Caco-2 (cell line): ENCODE data around the gene GRID1. TPM values are rescaled to one million over a fixed set of nuclear protein-coding genes. Genes with fewer than 3 reads are reported as not detected.

ENCODE experiments used
- BruUV-seq: library from RNA; stranded (reverse); fragments of 400-500 nt; replicated peaks from 2 replicates; lab custom pipeline; 2021; lab: Mats Ljungman, UMichigan
- CTCF ChIA-PET: fragments of 300-600 bp; sonication (Branson Sonifier 250); formaldehyde crosslinking; loops from one replicate; lab custom pipeline; 2022; ENCODE audit warnings: antibody characterized with exemption; lab: Charles Lee
- POLR2A ChIA-PET: fragments of 300-600 bp; sonication (Branson Sonifier 250); formaldehyde crosslinking; loops from one replicate; lab custom pipeline; 2022; ENCODE audit warnings: antibody characterized with exemption; lab: Charles Lee
- DNase-seq, 2 experiments: peaks; one replicate each; pipeline versions ENCODE4 v3.0.0 to v3.0.0-alpha.2; 2020 to 2022
- H3K27me3 ChIP-seq: replicated peaks from 2 replicates; pipeline ENCODE4 v1.6.0; 2011; ENCODE audit warnings: low read length; ENCODE audit not compliant: control insufficient read depth, insufficient read depth
- H3K36me3 ChIP-seq: 2 replicates; pipeline ENCODE4 v1.5.1; 2011; ENCODE audit warnings: low read length; ENCODE audit not compliant: control insufficient read depth, insufficient read depth
- H3K4me1 ChIP-seq: fragments of 250-450 bp; sonication (Bioruptor Pico); 2 replicates; pipeline ENCODE4 v1.5.1; 2020; ENCODE audit warnings: mild to moderate bottlenecking
- H3K4me3 ChIP-seq: 2 replicates; pipeline ENCODE4 v1.5.1; 2011; ENCODE audit warnings: low read depth, mild to moderate bottlenecking, control low read depth, low read length
- H3K9me3 ChIP-seq: fragments of 250-450 bp; sonication (Bioruptor Pico); 2 replicates; pipeline ENCODE4 v1.5.1; 2020; ENCODE audit warnings: mild to moderate bottlenecking, moderate library complexity
- H3K27ac Mint-ChIP-seq: one replicate; pipeline ENCODE4 v1.8.0; 2022; ENCODE audit warnings: mixed read lengths; ENCODE audit not compliant: unreplicated experiment
- H3K27me3 Mint-ChIP-seq: one replicate; pipeline ENCODE4 v1.8.0; 2022; ENCODE audit warnings: mixed read lengths; ENCODE audit not compliant: insufficient read depth, unreplicated experiment
- H3K36me3 Mint-ChIP-seq: one replicate; pipeline ENCODE4 v1.8.0; 2022; ENCODE audit warnings: mild to moderate bottlenecking, mixed read lengths; ENCODE audit not compliant: insufficient read depth, unreplicated experiment
- H3K4me1 Mint-ChIP-seq: one replicate; pipeline ENCODE4 v1.8.0; 2022; ENCODE audit warnings: low read depth, mixed read lengths; ENCODE audit not compliant: unreplicated experiment
- H3K4me3 Mint-ChIP-seq: one replicate; pipeline ENCODE4 v1.8.0; 2022; ENCODE audit warnings: mild to moderate bottlenecking, moderate library complexity, mixed read lengths; ENCODE audit not compliant: unreplicated experiment
- H3K9me3 Mint-ChIP-seq: one replicate; pipeline ENCODE4 v1.8.0; 2022; ENCODE audit warnings: mixed read lengths; ENCODE audit not compliant: unreplicated experiment
- CTCF ChIP-seq, 2 experiments: fragments of 200-600 bp in 1 of 2; IDR thresholded peaks; 1 replicate in 1 of 2; 2 replicates in 1 of 2; pipeline versions ENCODE4 v1.5.1 to v1.8.0; 2011 to 2022; ENCODE audit warnings: antibody characterized with exemption in 1 of 2, control low read depth in 1 of 2, inconsistent platforms in 1 of 2, low read depth in 1 of 2, low read length in 1 of 2, mild to moderate bottlenecking in 1 of 2, moderate library complexity in 1 of 2; ENCODE audit not compliant: insufficient read depth in 1 of 2, severe bottlenecking in 1 of 2, unreplicated experiment in 1 of 2
- intact Hi-C: fragments of 100-400 bp; cut with micrococcal nuclease; formaldehyde crosslinking; loops from one replicate; pipeline ENCODE4 v1.10.0; 2022; ENCODE audit not compliant: unreplicated experiment
- total RNA-seq: library from RNA; stranded (reverse); gene quantifications from 2 replicates; pipeline ENCODE4 v1.2.3, GENCODE V29; 2022

GRID1 gene
- total RNA-seq, 1 experiment from 2014 or later = 8.0 TPM

- Mint-ChIP-seq H3K36me3 (no peaks in the 10 kb centered on the region), H3K4me1 (peaks cover 7% of the 10 kb centered on the region), H3K27me3 (no peaks in the 10 kb centered on the region), H3K27ac (no peak overlapping the region), H3K4me3 (no peak overlapping the region), H3K9me3 (no peaks in the 10 kb centered on the region)
- no peak overlapping the region for H3K4me3 ChIP-seq
- CTCF ChIA-PET = no interaction called here
- DNase-seq = no peak
- H3K9me3 ChIP-seq = no peaks in the 10 kb centered on the region
- intact Hi-C loops = no loop called here
- H3K36me3 ChIP-seq = no peaks in the 10 kb centered on the region
- BruUV-seq = no TSS peak
- POLR2A ChIA-PET = no interaction called here
- no peaks in the 10 kb centered on the region for H3K4me1 ChIP-seq
- no peaks in the 10 kb centered on the region for H3K27me3 ChIP-seq
- no peak for TF ChIP-seq CTCF (IDR thresholded peaks at IDR 0.05; ENCODE audit: insufficient read depth in 1 of 2, low read depth in 1 of 2, low read length in 1 of 2, severe bottlenecking in 1 of 2, unreplicated experiment in 1 of 2)
Measured at GRCh38 chr10:86111902-86112545, 254.6 kb downstream of the GRID1 start.

GRCh38 chr10:86110156-86110786 lies 256.3 kb downstream of the GRID1 start:
- POLR2A ChIA-PET = no interaction called here
- no peaks in the 10 kb centered on the region for H3K9me3 Mint-ChIP-seq
- H3K36me3 Mint-ChIP-seq = no peaks in the 10 kb centered on the region
- CTCF ChIA-PET = no interaction called here
- no peaks in the 10 kb centered on the region for H3K27me3 ChIP-seq
- H3K4me3 ChIP-seq = no peak overlapping the region
- no peaks in the 10 kb centered on the region for H3K27me3 Mint-ChIP-seq
- H3K9me3 ChIP-seq = no peaks in the 10 kb centered on the region
- H3K27ac Mint-ChIP-seq = no peak overlapping the region
- no peaks in the 10 kb centered on the region for H3K4me1 ChIP-seq
- peaks cover 7% of the 10 kb centered on the region for H3K4me1 Mint-ChIP-seq
- H3K36me3 ChIP-seq = no peaks in the 10 kb centered on the region
- intact Hi-C loops = no loop called here
- no TSS peak for BruUV-seq
- no peak overlapping the region for H3K4me3 Mint-ChIP-seq
- no peak for DNase-seq
- TF ChIP-seq CTCF (IDR thresholded peaks at IDR 0.05; ENCODE audit: insufficient read depth in 1 of 2, low read depth in 1 of 2, low read length in 1 of 2, severe bottlenecking in 1 of 2, unreplicated experiment in 1 of 2) = no peak

GRCh38 chr10:86109421-86109820 lies 257.2 kb downstream of the GRID1 start:
- no peaks in the 10 kb centered on the region for H3K27me3 Mint-ChIP-seq
- ChIA-PET CTCF (no interaction called here), POLR2A (no interaction called here)
- H3K36me3 Mint-ChIP-seq = no peaks in the 10 kb centered on the region
- intact Hi-C loops = loop anchor here (10.0 kb wide), 1 partner anchor 265 kb away; no protein-coding TSS in a partner anchor
- DNase-seq = no peak
- H3K4me3 Mint-ChIP-seq = no peak overlapping the region
- Histone ChIP-seq H3K27me3 (no peaks in the 10 kb centered on the region), H3K4me3 (no peak overlapping the region), H3K36me3 (no peaks in the 10 kb centered on the region), H3K9me3 (no peaks in the 10 kb centered on the region), H3K4me1 (no peaks in the 10 kb centered on the region)
- TF ChIP-seq CTCF (IDR thresholded peaks at IDR 0.05; ENCODE audit: insufficient read depth in 1 of 2, low read depth in 1 of 2, low read length in 1 of 2, severe bottlenecking in 1 of 2, unreplicated experiment in 1 of 2) = no peak
- BruUV-seq = no TSS peak
- no peaks in the 10 kb centered on the region for H3K9me3 Mint-ChIP-seq
- H3K27ac Mint-ChIP-seq = no peak overlapping the region
- H3K4me1 Mint-ChIP-seq = peaks cover 7% of the 10 kb centered on the region
